ENCODE data around the gene FAM20C.

- TF ChIP-seq, protein P1, sequence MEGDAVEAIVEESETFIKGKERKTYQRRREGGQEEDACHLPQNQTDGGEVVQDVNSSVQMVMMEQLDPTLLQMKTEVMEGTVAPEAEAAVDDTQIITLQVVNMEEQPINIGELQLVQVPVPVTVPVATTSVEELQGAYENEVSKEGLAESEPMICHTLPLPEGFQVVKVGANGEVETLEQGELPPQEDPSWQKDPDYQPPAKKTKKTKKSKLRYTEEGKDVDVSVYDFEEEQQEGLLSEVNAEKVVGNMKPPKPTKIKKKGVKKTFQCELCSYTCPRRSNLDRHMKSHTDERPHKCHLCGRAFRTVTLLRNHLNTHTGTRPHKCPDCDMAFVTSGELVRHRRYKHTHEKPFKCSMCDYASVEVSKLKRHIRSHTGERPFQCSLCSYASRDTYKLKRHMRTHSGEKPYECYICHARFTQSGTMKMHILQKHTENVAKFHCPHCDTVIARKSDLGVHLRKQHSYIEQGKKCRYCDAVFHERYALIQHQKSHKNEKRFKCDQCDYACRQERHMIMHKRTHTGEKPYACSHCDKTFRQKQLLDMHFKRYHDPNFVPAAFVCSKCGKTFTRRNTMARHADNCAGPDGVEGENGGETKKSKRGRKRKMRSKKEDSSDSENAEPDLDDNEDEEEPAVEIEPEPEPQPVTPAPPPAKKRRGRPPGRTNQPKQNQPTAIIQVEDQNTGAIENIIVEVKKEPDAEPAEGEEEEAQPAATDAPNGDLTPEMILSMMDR (IDR thresholded peaks at IDR 0.05), result no peak
- TF ChIP-seq ZFX (IDR thresholded peaks at IDR 0.05; ENCODE audit: borderline replicate concordance), result no peak
Measured at GRCh38 chr7:222716-223041, 30.3 kb downstream of the FAM20C start.

Measured in 22Rv1 (cell line).